ENCODE data around the gene MANEA. TPM values are rescaled to one million over a fixed set of nuclear protein-coding genes. Genes with fewer than 3 reads are reported as not detected.

Gene MANEA
- total and polyA plus RNA-seq, 2 of the 13 experiments (the other 11 are each of a cell fraction or from before 2014, with no cell fraction given), result 10.0 to 10.9 TPM

DNA sequence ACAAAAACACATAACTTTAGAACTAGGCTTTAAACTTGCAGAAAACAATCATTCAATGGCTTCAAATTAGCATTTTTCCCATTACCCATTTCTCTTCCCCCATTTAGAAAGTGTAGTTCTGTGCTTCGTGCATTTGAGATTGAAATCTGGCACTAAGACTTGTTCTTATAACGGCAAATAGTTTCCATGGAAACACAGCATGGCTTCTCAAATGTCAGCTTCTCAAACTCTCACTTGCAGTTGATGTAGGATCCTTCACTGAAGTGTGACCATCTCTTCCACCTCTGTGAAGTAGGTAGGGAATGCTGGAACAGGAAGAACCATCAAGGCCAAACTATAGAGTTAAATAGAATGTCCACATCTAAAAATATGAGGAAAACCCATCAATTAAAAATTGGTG is 52.2 kb downstream of the MANEA start:
- no peaks in the 10 kb centered on the region for H3K79me2 ChIP-seq (ENCODE audit: insufficient read depth, low read length)
- no peak overlapping the region for H3K27ac ChIP-seq (ENCODE audit: extremely low read length, insufficient read depth, low read length)
- no peaks in the 10 kb centered on the region for H3K4me1 ChIP-seq (ENCODE audit: insufficient read depth, low read length)
- H4K20me1 ChIP-seq (ENCODE audit: insufficient read depth, low read length), result no peaks in the 10 kb centered on the region
- H3K4me3 ChIP-seq (replicated peaks in 1 of 3; ENCODE audit: insufficient read depth in 1 of 3, low read depth in 2 of 3, low read length in 3 of 3), result no peak overlapping the region
- DNase-seq (ENCODE audit: low spot score) (no peak), ATAC-seq (no peak), FAIRE-seq (no peak)
- intact Hi-C loops (cut with micrococcal nuclease; ENCODE audit: unreplicated experiment) (no loop called here), in situ Hi-C loops (cut with HindIII; ENCODE audit: extremely low pct_ligation_motif_present, low pct_unique_long_range_greater_than_20kb) (no loop called here)
- 18% methylated on average over 2 of the region's 2 CpGs for WGBS (ENCODE audit: low lambda C conversion rate)
- no peak overlapping the region for H3K9ac ChIP-seq (ENCODE audit: insufficient read depth, low read depth, low read length)
- ChIA-PET POLR2A (no interaction called here), CTCF (ENCODE audit: low intra/inter-chr PET ratio, low total read pairs) (no interaction called here)
- no peaks in the 10 kb centered on the region for H3K9me3 ChIP-seq (ENCODE audit: low read length)
- H2AFZ ChIP-seq (ENCODE audit: low read length), result no peak overlapping the region
- no peak overlapping the region for H3K4me2 ChIP-seq (ENCODE audit: low read depth, low read length)
- no peaks in the 10 kb centered on the region for H3K36me3 ChIP-seq (replicated peaks in 1 of 2; ENCODE audit: control insufficient read depth in 1 of 2, insufficient read depth in 2 of 2, low read length in 2 of 2)
- no peaks in the 10 kb centered on the region for H3K27me3 ChIP-seq (ENCODE audit: control insufficient read depth in 1 of 2, insufficient read depth in 2 of 2, low read length in 2 of 2)
- BruUV-seq (replicated peaks), result no TSS peak
- TF ChIP-seq ZNF549 (CRISPR knock-in tag; IDR thresholded peaks at IDR 0.05), result no peak
- no peak for TF ChIP-seq EZH2 (conservative IDR thresholded peaks at IDR 0.05; ENCODE audit: low read depth, low read length)
- no peak for TF ChIP-seq ZNF556 (CRISPR knock-in tag; IDR thresholded peaks at IDR 0.05; ENCODE audit: borderline replicate concordance)
- no peak for TF ChIP-seq GZF1 (CRISPR knock-in tag; IDR thresholded peaks at IDR 0.05)
- TF ChIP-seq ZNF333 (CRISPR knock-in tag; IDR thresholded peaks at IDR 0.05; ENCODE audit: borderline replicate concordance), result no peak
- TF ChIP-seq ZNF777 (CRISPR knock-in tag; IDR thresholded peaks at IDR 0.05), result no peak
- TF ChIP-seq ZNF546 (CRISPR knock-in tag; conservative IDR thresholded peaks at IDR 0.05), result no peak
- TF ChIP-seq ZNF282 (IDR thresholded peaks at IDR 0.05; ENCODE audit: partially characterized antibody), result no peak
- TF ChIP-seq BRCA1 (CRISPR knock-in tag; IDR thresholded peaks at IDR 0.05), result no peak
- TF ChIP-seq HMG20B (CRISPR knock-in tag; conservative IDR thresholded peaks at IDR 0.05), result no peak

All from HepG2 (cell line).